NCI-H2107 treated with DMSO at 0.1 percent for 48 hours (cell line): ENCODE data around the gene SEC61A1.

Source experiments
- DNase-seq: peaks from one replicate; lab custom pipeline; 2025; ENCODE audit not compliant: unreplicated experiment; lab: John Stamatoyannopoulos, UW

The SEC61A1 gene

GRCh38 chr3:128056258-128056657 is 4.0 kb downstream of the SEC61A1 start:
- no peak for DNase-seq

- DNase-seq = no peak
Observed at GRCh38 chr3:128060473-128061381, 8.5 kb downstream of the SEC61A1 start.

- no peak for DNase-seq
Observed at GRCh38 chr3:128062033-128062745, 10.0 kb downstream of the SEC61A1 start.

GRCh38 chr3:128063865-128064264 is 11.6 kb downstream of the SEC61A1 start:
- DNase-seq = no peak

- DNase-seq = no peak
Observed at GRCh38 chr3:128064962-128065361, 12.7 kb downstream of the SEC61A1 start.

- no peak for DNase-seq
Observed at GRCh38 chr3:128066114-128066513, 13.9 kb downstream of the SEC61A1 start.

- DNase-seq = no peak
Observed at GRCh38 chr3:128066676-128067075, 14.4 kb downstream of the SEC61A1 start.

GRCh38 chr3:128067489-128067888 is 15.3 kb downstream of the SEC61A1 start:
- no peak for DNase-seq

- DNase-seq = no peak
Observed at GRCh38 chr3:128068156-128068620, 16.0 kb downstream of the SEC61A1 start.

- DNase-seq = no peak
Observed at GRCh38 chr3:128069271-128069670, 17.0 kb downstream of the SEC61A1 start.

- no peak for DNase-seq
Observed at GRCh38 chr3:128070898-128071591, 18.8 kb downstream of the SEC61A1 start.

GRCh38 chr3:128071771-128072453 is 19.7 kb downstream of the SEC61A1 start:
- DNase-seq = no peak

GRCh38 chr3:128072454-128073184 is 20.4 kb downstream of the SEC61A1 start:
- no peak for DNase-seq

GRCh38 chr3:128073185-128073725 is 21.0 kb downstream of the SEC61A1 start:
- no peak for DNase-seq

- no peak for DNase-seq
Observed at GRCh38 chr3:128073807-128074206, 21.6 kb downstream of the SEC61A1 start.

GRCh38 chr3:128074851-128075521 is 22.7 kb downstream of the SEC61A1 start:
- DNase-seq = no peak

GRCh38 chr3:128075522-128076482 is 23.6 kb downstream of the SEC61A1 start:
- DNase-seq = peak; percentile 68

- no peak for DNase-seq
Observed at GRCh38 chr3:128076483-128077201, 24.4 kb downstream of the SEC61A1 start.
